GM08714 (cell line): ENCODE data around the gene SLC29A1.
"Not testable (repeated sequence)": the region's sequence is repeated elsewhere in the genome, so short reads cannot be mapped to it uniquely, and the experiment has no call there.

ENCODE experiments used
- H3K4me3 ChIP-seq: fragments of 200-500 bp; sonication (Bioruptor generic); 2 replicates; pipeline ENCODE4 v1.5.1; 2014; ENCODE audit warnings: mild to moderate bottlenecking, low read length, inconsistent platforms
- ZNF274 ChIP-seq: IDR thresholded peaks from 2 replicates; pipeline ENCODE4 v1.6.1; 2012; ENCODE audit warnings: mild to moderate bottlenecking, low read depth, low read length

Gene SLC29A1

GRCh38 chr6:44185953-44186634 lies 37.3 kb upstream of the SLC29A1 start:
- no peak overlapping the region for H3K4me3 ChIP-seq
- TF ChIP-seq ZNF274: no peak

- TF ChIP-seq ZNF274: no peak
- no peak overlapping the region for H3K4me3 ChIP-seq
Observed at GRCh38 chr6:44186635-44187025, 36.8 kb upstream of the SLC29A1 start.

DNA sequence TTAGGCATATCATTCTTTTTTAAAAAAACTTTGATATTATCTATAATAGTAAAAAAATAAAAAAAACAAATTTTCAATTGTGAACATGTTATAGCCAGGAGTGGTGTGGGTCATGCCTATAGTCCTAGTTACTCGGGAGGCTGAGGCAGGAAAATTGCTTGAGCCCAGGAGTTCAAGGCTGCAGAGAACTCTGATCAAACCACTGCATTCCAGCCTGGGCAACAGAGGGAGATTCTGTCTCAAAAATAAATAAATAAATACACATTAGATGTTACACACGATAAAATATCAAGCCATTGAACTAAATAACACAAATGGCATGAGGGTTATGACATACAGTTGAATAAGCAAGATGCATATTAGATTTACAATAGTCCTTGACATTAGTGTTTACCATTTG lies 34.6 kb upstream of the SLC29A1 start:
- H3K4me3 ChIP-seq: no peak overlapping the region
- TF ChIP-seq ZNF274: no peak

- no peak overlapping the region for H3K4me3 ChIP-seq
- no peak for TF ChIP-seq ZNF274
Observed at GRCh38 chr6:44189257-44189656, 34.1 kb upstream of the SLC29A1 start.

GRCh38 chr6:44190715-44191114 lies 32.7 kb upstream of the SLC29A1 start:
- TF ChIP-seq ZNF274: no peak
- no peak overlapping the region for H3K4me3 ChIP-seq

DNA sequence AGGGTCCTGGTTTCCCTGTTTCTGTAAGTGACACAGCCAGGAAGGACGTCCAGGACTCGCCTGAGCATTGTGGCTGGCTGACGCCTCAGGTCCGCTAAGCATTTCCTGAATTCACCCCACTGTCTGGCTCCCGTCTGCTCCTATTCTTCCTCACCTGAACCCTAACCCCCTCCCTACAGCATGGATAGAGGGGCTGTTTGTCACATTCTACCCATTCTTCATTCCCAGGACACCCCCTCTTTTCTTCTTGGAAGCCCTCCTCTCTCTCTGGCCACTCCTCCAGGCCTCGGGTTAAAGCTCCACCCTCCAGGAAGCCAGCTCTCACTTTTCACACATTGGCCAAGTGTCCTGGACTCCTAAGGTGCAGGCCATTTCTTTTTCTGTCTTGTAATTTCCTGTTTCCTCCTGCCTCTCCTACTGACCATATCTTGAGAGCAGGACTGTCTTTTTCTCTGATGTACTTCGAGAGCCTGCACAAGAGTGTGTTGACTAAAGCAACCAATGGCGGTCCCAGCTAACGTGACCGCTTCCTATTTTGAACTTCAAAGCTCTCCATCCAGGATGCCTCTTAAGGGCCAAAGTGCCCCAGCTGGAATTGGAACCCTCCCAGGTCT lies 30.9 kb upstream of the SLC29A1 start:
- H3K4me3 ChIP-seq: no peak overlapping the region
- TF ChIP-seq ZNF274: no peak

DNA sequence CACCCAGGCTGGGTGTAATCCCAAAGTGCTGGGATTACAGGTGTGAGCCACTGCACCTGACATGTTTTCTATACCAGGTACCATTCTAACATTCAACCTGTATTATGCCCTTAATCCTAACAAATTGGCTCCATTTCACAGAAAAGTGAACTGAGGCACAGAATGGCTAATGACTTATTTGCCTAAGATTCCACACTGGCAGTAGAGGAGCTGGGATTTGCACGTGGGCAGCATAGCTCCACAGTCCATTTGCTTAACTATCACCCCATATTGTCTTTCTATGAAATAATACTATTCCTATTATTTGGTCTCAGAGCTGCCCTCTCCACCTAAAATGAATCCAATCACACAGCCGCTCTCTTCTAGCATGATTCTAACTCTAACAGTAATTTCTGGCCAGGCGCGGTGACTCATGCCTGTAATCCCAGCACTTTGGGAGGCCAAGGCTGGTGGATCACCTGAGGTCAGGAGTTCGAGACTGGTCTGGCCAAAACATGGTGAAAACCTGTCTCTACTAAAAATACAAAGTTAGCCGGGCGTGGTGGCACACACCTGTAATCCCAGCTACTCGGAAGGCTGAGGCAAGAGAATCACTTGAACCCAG lies 30.0 kb upstream of the SLC29A1 start:
- TF ChIP-seq ZNF274: no peak
- no peak overlapping the region for H3K4me3 ChIP-seq

- no peak overlapping the region for H3K4me3 ChIP-seq
- TF ChIP-seq ZNF274: no peak
Observed at GRCh38 chr6:44194326-44194725, 29.1 kb upstream of the SLC29A1 start.

DNA sequence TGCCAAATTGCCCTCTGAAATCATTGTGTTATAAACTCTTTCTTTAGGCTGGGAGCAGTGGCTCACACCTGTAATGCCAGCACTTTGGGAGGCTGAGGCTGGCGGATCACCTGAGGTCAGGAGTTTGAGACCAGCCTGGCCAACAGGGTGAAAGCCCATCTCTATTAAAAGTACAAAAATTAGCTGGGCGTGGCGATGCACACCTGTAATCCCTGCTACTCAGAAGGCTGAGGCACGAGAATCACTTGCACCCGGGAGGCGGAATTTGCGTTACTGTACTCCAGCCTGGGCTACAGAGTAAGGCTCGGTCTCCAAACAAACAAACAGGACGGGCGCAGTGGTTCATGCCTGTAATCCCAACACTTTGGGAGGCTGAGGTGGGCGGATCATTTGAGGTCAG lies 27.0 kb upstream of the SLC29A1 start:
- H3K4me3 ChIP-seq: not testable (repeated sequence)

- no peak for TF ChIP-seq ZNF274
- no peak overlapping the region for H3K4me3 ChIP-seq
Observed at GRCh38 chr6:44198684-44199083, 24.7 kb upstream of the SLC29A1 start.

DNA sequence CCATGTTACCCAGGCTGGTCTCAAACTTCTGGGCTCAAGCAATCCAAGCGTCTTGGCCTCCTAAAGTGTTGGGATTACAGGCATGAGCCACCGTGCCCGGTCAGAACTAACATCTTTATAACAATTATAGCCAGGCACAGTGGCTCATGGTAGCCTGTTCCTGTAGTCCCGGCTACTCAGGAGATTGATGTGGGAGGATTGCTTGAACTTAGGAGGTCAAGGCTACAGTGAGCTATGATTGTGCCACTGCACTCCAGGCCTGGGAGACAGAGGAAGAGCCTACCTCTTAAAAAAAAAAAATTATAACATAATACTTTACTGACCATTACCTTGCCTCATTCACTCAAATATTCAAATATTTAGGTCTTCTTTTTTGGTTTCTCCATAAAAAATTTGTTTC lies 23.5 kb upstream of the SLC29A1 start:
- TF ChIP-seq ZNF274: no peak
- no peak overlapping the region for H3K4me3 ChIP-seq

- TF ChIP-seq ZNF274: no peak
- no peak overlapping the region for H3K4me3 ChIP-seq
Observed at GRCh38 chr6:44201200-44201599, 22.2 kb upstream of the SLC29A1 start.

DNA sequence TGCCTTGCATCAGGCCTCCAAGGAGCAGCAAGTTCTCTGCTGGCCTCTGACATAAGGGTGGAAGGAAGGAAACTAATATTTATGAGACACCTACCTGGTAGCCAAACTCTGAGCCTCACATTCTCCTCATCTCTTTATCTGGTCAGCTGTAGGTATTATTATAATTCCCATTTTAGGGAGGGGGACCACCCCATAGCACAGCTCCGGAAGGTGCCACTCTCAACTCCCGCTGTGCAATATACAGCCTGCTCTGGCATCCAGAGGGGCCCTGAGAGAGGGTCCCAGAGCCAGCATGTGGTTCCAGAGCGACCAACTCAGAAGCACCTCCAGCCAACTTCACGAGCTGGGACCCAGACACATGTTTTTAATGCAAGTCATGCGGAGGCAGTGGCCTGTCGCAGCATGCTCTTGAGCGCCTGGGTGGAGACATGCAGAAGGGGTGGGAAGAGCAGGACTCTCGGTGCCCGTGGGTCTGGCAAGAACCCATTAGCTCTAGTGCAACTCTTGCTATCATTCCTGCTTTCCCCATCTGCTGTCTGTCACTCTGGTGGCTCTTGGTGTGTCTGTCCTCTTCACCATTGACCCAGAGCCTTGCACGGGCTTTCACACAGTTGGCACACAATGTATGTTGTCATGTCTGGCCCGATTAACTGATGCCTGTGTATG lies 21.6 kb upstream of the SLC29A1 start:
- H3K4me3 ChIP-seq: no peak overlapping the region
- no peak for TF ChIP-seq ZNF274

DNA sequence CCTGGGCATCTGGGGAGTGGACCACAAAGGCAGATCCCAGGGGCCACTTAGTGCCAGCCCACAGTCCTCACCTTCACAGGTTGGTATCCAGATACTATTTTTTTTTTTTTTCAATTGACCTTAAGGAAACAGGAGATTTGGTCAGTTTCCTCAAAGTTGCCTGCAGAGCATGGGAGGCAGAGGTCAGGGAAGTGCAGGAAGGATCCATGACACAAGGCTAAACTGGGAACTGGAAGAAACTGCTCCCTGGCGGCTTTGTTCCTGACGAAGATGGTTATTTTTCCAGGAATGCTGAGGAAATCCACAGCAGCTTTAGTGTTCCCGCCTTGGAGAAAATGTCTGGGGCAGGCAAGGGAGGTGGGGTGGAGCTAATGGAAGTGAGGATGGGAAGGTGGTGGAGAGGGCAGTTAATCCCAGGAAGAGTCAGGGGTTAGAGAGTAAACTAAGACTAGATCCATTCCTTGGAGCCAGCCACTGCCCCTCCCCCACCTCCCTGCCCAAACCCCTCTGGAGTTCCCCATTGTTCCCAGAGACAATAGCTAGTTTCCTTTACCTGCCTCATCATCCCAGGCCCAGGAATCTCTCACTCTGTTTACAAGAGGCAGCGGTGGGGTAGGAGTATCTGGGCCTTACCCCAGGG lies 20.9 kb upstream of the SLC29A1 start:
- no peak for TF ChIP-seq ZNF274
- no peak overlapping the region for H3K4me3 ChIP-seq
